HG03280 (cell line): ENCODE data around the gene EHMT2.
A peak's percentile ranks its signal among the peaks of the same experiment; 100 is the strongest.
"Not testable (repeated sequence)": the region's sequence is repeated elsewhere in the genome, so short reads cannot be mapped to it uniquely, and the experiment has no call there.

Experiments
- ATAC-seq: cut with Tn5 transposase; IDR thresholded peaks from one replicate; pipeline ENCODE4 v1.9.1; 2021; ENCODE audit warnings: mild to moderate bottlenecking, moderate library complexity; ENCODE audit not compliant: unreplicated experiment

Gene EHMT2

GRCh38 chr6:31844507-31844906, 53.0 kb downstream of the EHMT2 start:
- no peak for ATAC-seq

- no peak for ATAC-seq
These were observed 55.4 kb downstream of the EHMT2 start for GRCh38 chr6:31842053-31842452.

GRCh38 chr6:31839779-31840126, 57.7 kb downstream of the EHMT2 start:
- ATAC-seq, result not testable (repeated sequence)

GRCh38 chr6:31838968-31839367, 58.5 kb downstream of the EHMT2 start:
- no peak for ATAC-seq

- ATAC-seq, result not testable (repeated sequence)
These were observed 59.4 kb downstream of the EHMT2 start for GRCh38 chr6:31838114-31838553.

- ATAC-seq, result no peak
These were observed 60.0 kb downstream of the EHMT2 start for GRCh38 chr6:31837369-31838113.

GRCh38 chr6:31836474-31837368, 60.8 kb downstream of the EHMT2 start:
- ATAC-seq, result no peak

- ATAC-seq, result no peak
These were observed 61.4 kb downstream of the EHMT2 start for GRCh38 chr6:31836047-31836473.

GRCh38 chr6:31834367-31835250, 62.9 kb downstream of the EHMT2 start:
- ATAC-seq, result peak; percentile 43

GRCh38 chr6:31831350-31832215, 65.9 kb downstream of the EHMT2 start:
- no peak for ATAC-seq

- ATAC-seq, result no peak
These were observed 66.6 kb downstream of the EHMT2 start for GRCh38 chr6:31830886-31831335.
